ENCODE data around the gene MAGI1. TPM values are rescaled to one million over a fixed set of nuclear protein-coding genes. Genes with fewer than 3 reads are reported as not detected.
"Not testable (repeated sequence)": the region's sequence is repeated elsewhere in the genome, so short reads cannot be mapped to it uniquely, and the experiment has no call there.

The MAGI1 gene
- total RNA-seq, 1 experiment from 2014 or later, result 3.4 TPM

GRCh38 chr3:65535260-65535659 lies 503.5 kb downstream of the MAGI1 start:
- Histone ChIP-seq H3K27me3 (no peaks in the 10 kb centered on the region), H3K4me3 (no peak overlapping the region), H3K36me3 (no peaks in the 10 kb centered on the region), H3K9me3 (no peaks in the 10 kb centered on the region)
- DNase-seq, result no peak

- no peaks in the 10 kb centered on the region for H3K27me3 ChIP-seq
- no peaks in the 10 kb centered on the region for H3K36me3 ChIP-seq
- H3K9me3 ChIP-seq, result no peaks in the 10 kb centered on the region
- no peak overlapping the region for H3K4me3 ChIP-seq
- DNase-seq, result no peak
These were observed 503.9 kb downstream of the MAGI1 start for GRCh38 chr3:65534805-65535204.

GRCh38 chr3:65532749-65533148 lies 506.0 kb downstream of the MAGI1 start:
- no peak for DNase-seq
- Histone ChIP-seq H3K9me3 (no peaks in the 10 kb centered on the region), H3K27me3 (no peaks in the 10 kb centered on the region), H3K36me3 (no peaks in the 10 kb centered on the region), H3K4me3 (no peak overlapping the region)

- Histone ChIP-seq H3K36me3 (no peaks in the 10 kb centered on the region), H3K27me3 (no peaks in the 10 kb centered on the region), H3K4me3 (no peak overlapping the region), H3K9me3 (no peaks in the 10 kb centered on the region)
- DNase-seq, result no peak
These were observed 506.5 kb downstream of the MAGI1 start for GRCh38 chr3:65532215-65532614.

- DNase-seq, result no peak
- Histone ChIP-seq H3K4me3 (no peak overlapping the region), H3K9me3 (no peaks in the 10 kb centered on the region), H3K27me3 (no peaks in the 10 kb centered on the region), H3K36me3 (no peaks in the 10 kb centered on the region)
These were observed 507.2 kb downstream of the MAGI1 start for GRCh38 chr3:65531499-65531898.

- Histone ChIP-seq H3K36me3 (no peaks in the 10 kb centered on the region), H3K9me3 (no peaks in the 10 kb centered on the region)
- DNase-seq, result no peak
These were observed 512.1 kb downstream of the MAGI1 start for GRCh38 chr3:65526656-65527055.

GRCh38 chr3:65524584-65524983 lies 514.1 kb downstream of the MAGI1 start:
- H3K4me3 ChIP-seq, result no peak overlapping the region
- no peak for DNase-seq
- no peaks in the 10 kb centered on the region for H3K9me3 ChIP-seq
- no peaks in the 10 kb centered on the region for H3K36me3 ChIP-seq
- no peaks in the 10 kb centered on the region for H3K27me3 ChIP-seq

More at GRCh38 chr3:65526656-65527055, 512.1 kb downstream of the MAGI1 start:
- no peaks in the 10 kb centered on the region for H3K27me3 ChIP-seq
- H3K4me3 ChIP-seq, result no peak overlapping the region

GRCh38 chr3:65523878-65524277 lies 514.8 kb downstream of the MAGI1 start:
- H3K4me3 ChIP-seq, result no peak overlapping the region
- DNase-seq, result no peak
- no peaks in the 10 kb centered on the region for H3K27me3 ChIP-seq
- no peaks in the 10 kb centered on the region for H3K36me3 ChIP-seq
- no peaks in the 10 kb centered on the region for H3K9me3 ChIP-seq

GRCh38 chr3:65521032-65521431 lies 517.7 kb downstream of the MAGI1 start:
- no peaks in the 10 kb centered on the region for H3K9me3 ChIP-seq
- DNase-seq, result no peak
- H3K27me3 ChIP-seq, result no peaks in the 10 kb centered on the region

GRCh38 chr3:65516998-65517397 lies 521.7 kb downstream of the MAGI1 start:
- Histone ChIP-seq H3K4me3 (no peak overlapping the region), H3K9me3 (no peaks in the 10 kb centered on the region), H3K27me3 (no peaks in the 10 kb centered on the region), H3K36me3 (no peaks in the 10 kb centered on the region)
- no peak for DNase-seq

More at GRCh38 chr3:65521032-65521431, 517.7 kb downstream of the MAGI1 start:
- no peaks in the 10 kb centered on the region for H3K36me3 ChIP-seq
- H3K4me3 ChIP-seq, result no peak overlapping the region

- not testable (repeated sequence) for DNase-seq, H3K36me3 ChIP-seq, H3K4me3 ChIP-seq, H3K27me3 ChIP-seq, H3K9me3 ChIP-seq
These were observed 524.4 kb downstream of the MAGI1 start for GRCh38 chr3:65514317-65514716.

GRCh38 chr3:65509423-65509794 lies 529.3 kb downstream of the MAGI1 start:
- not testable (repeated sequence) for DNase-seq, H3K9me3 ChIP-seq, H3K4me3 ChIP-seq

GRCh38 chr3:65508750-65509422 lies 529.8 kb downstream of the MAGI1 start:
- H3K4me3 ChIP-seq, result no peak overlapping the region

More at GRCh38 chr3:65509423-65509794, 529.3 kb downstream of the MAGI1 start:
- not testable (repeated sequence) for H3K36me3 ChIP-seq, H3K27me3 ChIP-seq

GRCh38 chr3:65507437-65507836 lies 531.3 kb downstream of the MAGI1 start:
- H3K4me3 ChIP-seq, result no peak overlapping the region
- no peaks in the 10 kb centered on the region for H3K36me3 ChIP-seq
- no peaks in the 10 kb centered on the region for H3K9me3 ChIP-seq
- DNase-seq, result no peak
- no peaks in the 10 kb centered on the region for H3K27me3 ChIP-seq

More at GRCh38 chr3:65508750-65509422, 529.8 kb downstream of the MAGI1 start:
- DNase-seq, result no peak
- Histone ChIP-seq H3K36me3 (no peaks in the 10 kb centered on the region), H3K27me3 (no peaks in the 10 kb centered on the region), H3K9me3 (no peaks in the 10 kb centered on the region)

- no peaks in the 10 kb centered on the region for H3K9me3 ChIP-seq
- no peaks in the 10 kb centered on the region for H3K27me3 ChIP-seq
- H3K36me3 ChIP-seq, result no peaks in the 10 kb centered on the region
- no peak for DNase-seq
- H3K4me3 ChIP-seq, result no peak overlapping the region
These were observed 534.9 kb downstream of the MAGI1 start for GRCh38 chr3:65503776-65504175.

GRCh38 chr3:65502526-65502925 lies 536.2 kb downstream of the MAGI1 start:
- Histone ChIP-seq H3K36me3 (no peaks in the 10 kb centered on the region), H3K27me3 (no peaks in the 10 kb centered on the region), H3K4me3 (no peak overlapping the region), H3K9me3 (no peaks in the 10 kb centered on the region)
- DNase-seq, result no peak

GRCh38 chr3:65500398-65501306 lies 538.1 kb downstream of the MAGI1 start:
- no peaks in the 10 kb centered on the region for H3K36me3 ChIP-seq
- H3K27me3 ChIP-seq, result no peaks in the 10 kb centered on the region
- H3K4me3 ChIP-seq, result no peak overlapping the region
- DNase-seq, result no peak
- H3K9me3 ChIP-seq, result no peaks in the 10 kb centered on the region

- no peak for DNase-seq
- H3K36me3 ChIP-seq, result no peaks in the 10 kb centered on the region
- H3K27me3 ChIP-seq, result no peaks in the 10 kb centered on the region
- no peak overlapping the region for H3K4me3 ChIP-seq
- no peaks in the 10 kb centered on the region for H3K9me3 ChIP-seq
These were observed 540.9 kb downstream of the MAGI1 start for GRCh38 chr3:65497846-65498245.

All from MG63 (cell line).